ENCODE results near the gene GPR157.

GPR157 gene

GRCh38 chr1:9165396-9165795, 36.5 kb upstream of the GPR157 start:
- DNase-seq (ENCODE audit: low spot score) = no peak
- TF ChIP-seq, protein P1, sequence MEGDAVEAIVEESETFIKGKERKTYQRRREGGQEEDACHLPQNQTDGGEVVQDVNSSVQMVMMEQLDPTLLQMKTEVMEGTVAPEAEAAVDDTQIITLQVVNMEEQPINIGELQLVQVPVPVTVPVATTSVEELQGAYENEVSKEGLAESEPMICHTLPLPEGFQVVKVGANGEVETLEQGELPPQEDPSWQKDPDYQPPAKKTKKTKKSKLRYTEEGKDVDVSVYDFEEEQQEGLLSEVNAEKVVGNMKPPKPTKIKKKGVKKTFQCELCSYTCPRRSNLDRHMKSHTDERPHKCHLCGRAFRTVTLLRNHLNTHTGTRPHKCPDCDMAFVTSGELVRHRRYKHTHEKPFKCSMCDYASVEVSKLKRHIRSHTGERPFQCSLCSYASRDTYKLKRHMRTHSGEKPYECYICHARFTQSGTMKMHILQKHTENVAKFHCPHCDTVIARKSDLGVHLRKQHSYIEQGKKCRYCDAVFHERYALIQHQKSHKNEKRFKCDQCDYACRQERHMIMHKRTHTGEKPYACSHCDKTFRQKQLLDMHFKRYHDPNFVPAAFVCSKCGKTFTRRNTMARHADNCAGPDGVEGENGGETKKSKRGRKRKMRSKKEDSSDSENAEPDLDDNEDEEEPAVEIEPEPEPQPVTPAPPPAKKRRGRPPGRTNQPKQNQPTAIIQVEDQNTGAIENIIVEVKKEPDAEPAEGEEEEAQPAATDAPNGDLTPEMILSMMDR (IDR thresholded peaks at IDR 0.05; ENCODE audit: extremely low read depth, insufficient read depth, missing control alignments) = no peak
- in situ Hi-C loops (cut with MboI; ENCODE audit: low pct_unique_long_range_greater_than_20kb, low sequenced_read_pairs, unreplicated experiment) = no loop called here

DNA sequence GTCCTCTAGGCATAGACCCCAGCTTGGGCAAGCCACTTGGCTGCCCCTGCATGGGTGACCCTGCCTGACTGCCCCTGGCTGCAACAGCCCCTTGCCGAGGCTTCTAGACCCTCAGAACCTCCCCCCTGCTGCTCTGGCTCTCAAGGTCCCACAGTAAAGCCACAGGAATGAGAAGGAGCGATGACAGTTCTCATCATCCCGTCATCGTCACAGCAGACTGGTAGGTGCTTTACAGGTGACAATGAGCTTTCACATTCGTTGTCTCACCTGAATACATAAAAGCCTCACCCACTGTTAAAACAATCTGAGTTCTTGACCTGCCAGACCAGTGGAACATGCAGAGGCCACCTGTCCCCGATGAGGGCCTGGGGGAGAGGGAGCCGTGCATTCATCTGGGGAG, 36.0 kb upstream of the GPR157 start:
- in situ Hi-C loops (cut with MboI; ENCODE audit: low pct_unique_long_range_greater_than_20kb, low sequenced_read_pairs, unreplicated experiment) = no loop called here
- DNase-seq (ENCODE audit: low spot score) = no peak
- TF ChIP-seq, protein P1 (IDR thresholded peaks at IDR 0.05; ENCODE audit: extremely low read depth, insufficient read depth, missing control alignments) = no peak

- no peak for DNase-seq (ENCODE audit: low spot score)
Measured at GRCh38 chr1:9164532-9164900, 35.6 kb upstream of the GPR157 start.

DNA sequence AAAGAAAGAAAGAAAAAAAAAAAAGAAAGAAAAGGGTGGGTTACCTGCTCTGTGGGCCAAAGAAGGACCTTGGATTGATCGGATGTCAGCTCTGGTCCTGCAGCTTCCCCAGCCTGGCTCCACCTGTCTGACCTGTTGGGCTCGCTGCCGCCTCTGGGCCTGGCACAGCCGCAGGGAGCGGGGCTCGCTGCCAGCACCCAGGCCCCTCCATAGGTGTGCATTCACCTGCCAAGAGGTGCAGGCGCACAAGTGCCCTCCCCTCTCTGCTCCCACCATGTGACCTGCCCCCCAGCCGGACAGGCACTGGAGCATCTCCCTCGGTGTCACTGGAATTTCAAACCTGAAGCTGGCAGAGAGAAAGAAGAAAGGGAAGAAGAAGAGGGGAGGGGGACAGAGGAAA, 33.1 kb upstream of the GPR157 start:
- TF ChIP-seq, protein P1 (IDR thresholded peaks at IDR 0.05; ENCODE audit: extremely low read depth, insufficient read depth, missing control alignments) = no peak
- in situ Hi-C loops (cut with MboI; ENCODE audit: low pct_unique_long_range_greater_than_20kb, low sequenced_read_pairs, unreplicated experiment) = no loop called here
- no peak for DNase-seq (ENCODE audit: low spot score)

More at GRCh38 chr1:9164532-9164900, 35.6 kb upstream of the GPR157 start:
- in situ Hi-C loops (cut with MboI; ENCODE audit: low pct_unique_long_range_greater_than_20kb, low sequenced_read_pairs, unreplicated experiment) = no loop called here
- TF ChIP-seq, protein P1 (IDR thresholded peaks at IDR 0.05; ENCODE audit: extremely low read depth, insufficient read depth, missing control alignments) = no peak

DNA sequence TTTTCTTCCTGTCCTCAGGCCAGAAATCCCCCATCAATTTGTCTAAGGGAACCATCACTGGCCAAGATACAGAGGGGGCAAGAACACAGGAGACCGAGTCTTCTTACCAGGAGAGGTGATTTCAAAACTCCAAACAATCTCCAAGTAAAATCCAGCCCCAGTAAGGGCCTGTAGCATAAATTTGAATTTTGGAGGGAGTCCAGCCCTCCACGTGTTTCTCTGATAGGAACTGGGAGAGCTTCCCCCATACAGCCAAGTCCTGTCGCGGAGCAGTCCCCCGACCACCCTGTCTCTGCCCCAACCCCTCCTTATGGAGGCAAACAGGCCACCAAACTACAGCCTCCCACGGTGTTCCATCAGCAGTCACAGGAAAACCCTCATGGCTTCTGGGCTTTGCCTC, 32.4 kb upstream of the GPR157 start:
- in situ Hi-C loops (cut with MboI; ENCODE audit: low pct_unique_long_range_greater_than_20kb, low sequenced_read_pairs, unreplicated experiment) = no loop called here
- TF ChIP-seq, protein P1 (IDR thresholded peaks at IDR 0.05; ENCODE audit: extremely low read depth, insufficient read depth, missing control alignments) = no peak
- DNase-seq (ENCODE audit: low spot score) = no peak

DNA sequence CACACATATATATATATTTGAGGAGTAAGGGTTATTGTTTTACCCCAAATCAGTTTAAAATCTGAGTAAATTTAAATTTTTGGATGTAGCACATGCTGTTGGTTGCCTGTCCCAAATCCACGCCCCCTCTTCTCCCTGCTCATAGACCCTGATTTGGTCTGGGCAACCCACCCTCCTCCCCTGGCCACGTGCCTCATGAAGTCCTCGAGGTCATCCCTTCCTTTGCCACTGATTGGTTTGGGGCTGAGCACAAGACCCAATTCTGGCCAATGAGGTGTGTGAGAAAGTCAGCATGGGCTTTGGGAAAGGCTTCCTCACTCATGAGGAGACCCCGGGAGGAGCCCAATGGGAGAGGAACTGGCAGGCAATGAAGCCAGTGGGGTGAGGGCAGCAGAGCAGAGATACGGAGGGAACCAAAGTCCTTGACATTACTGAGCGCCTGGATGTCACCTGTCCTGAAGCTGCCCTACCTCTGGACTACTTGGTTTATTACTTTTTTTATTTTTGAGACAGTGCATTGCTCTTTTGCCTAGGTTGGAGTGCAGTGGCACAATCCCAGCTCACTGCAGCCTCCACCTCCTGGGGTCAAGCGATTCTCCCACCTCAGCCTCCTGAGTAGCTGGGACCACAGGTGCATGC, 31.3 kb upstream of the GPR157 start:
- in situ Hi-C loops (cut with MboI; ENCODE audit: low pct_unique_long_range_greater_than_20kb, low sequenced_read_pairs, unreplicated experiment) = no loop called here
- DNase-seq (ENCODE audit: low spot score) = no peak

More for the DNA sequence above, 31.3 kb upstream of the GPR157 start:
- TF ChIP-seq, protein P1 (IDR thresholded peaks at IDR 0.05; ENCODE audit: extremely low read depth, insufficient read depth, missing control alignments) = no peak
